AG10803 (cell line): ENCODE data around the gene COL16A1.

Experiments
- DNase-seq: peaks from one replicate; pipeline ENCODE4 v3.0.0; 2010; ENCODE audit warnings: low read depth
- H3K4me3 ChIP-seq: 2 replicates; pipeline ENCODE4 v1.5.1; 2011; ENCODE audit warnings: mild to moderate bottlenecking, low read length, control low read depth
- TF ChIP-seq, protein P1 (sequence below): conservative IDR thresholded peaks from 2 replicates; pipeline ENCODE4 v1.5.1; 2011; ENCODE audit warnings: mild to moderate bottlenecking, low read length, control low read depth, inconsistent platforms

The COL16A1 gene

DNA sequence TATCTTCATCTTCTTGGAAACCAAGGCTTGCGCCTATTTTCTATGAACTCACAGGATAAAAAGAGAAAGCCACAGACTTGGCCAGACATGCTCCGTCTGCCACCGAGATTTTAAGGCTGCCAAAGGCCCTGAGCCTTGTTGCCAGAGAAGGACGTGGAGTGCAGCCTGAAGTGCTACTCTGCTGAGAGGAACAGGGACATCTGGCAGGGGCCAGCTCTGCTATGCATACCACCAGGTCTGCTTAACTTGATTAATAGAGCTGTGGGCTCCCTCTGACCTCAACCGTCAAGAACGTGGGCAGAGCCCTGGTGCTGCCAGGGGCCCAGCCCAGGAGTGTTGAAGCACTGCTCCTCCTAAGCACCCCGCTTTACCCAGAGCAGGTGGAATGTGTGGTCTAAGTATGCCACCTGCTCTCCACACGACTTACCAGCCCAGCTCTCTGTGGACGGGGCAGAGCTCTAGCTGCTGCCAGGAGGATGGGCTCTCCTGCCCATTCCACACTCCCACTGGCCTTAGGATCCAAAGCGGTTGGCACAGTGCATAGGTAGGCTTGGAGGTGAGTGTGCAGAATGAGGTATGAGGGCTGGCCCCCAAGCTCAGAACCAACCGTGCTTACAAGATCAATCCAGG is 75.8 kb downstream of the COL16A1 start:
- no peak overlapping the region for H3K4me3 ChIP-seq
- TF ChIP-seq, protein P1, sequence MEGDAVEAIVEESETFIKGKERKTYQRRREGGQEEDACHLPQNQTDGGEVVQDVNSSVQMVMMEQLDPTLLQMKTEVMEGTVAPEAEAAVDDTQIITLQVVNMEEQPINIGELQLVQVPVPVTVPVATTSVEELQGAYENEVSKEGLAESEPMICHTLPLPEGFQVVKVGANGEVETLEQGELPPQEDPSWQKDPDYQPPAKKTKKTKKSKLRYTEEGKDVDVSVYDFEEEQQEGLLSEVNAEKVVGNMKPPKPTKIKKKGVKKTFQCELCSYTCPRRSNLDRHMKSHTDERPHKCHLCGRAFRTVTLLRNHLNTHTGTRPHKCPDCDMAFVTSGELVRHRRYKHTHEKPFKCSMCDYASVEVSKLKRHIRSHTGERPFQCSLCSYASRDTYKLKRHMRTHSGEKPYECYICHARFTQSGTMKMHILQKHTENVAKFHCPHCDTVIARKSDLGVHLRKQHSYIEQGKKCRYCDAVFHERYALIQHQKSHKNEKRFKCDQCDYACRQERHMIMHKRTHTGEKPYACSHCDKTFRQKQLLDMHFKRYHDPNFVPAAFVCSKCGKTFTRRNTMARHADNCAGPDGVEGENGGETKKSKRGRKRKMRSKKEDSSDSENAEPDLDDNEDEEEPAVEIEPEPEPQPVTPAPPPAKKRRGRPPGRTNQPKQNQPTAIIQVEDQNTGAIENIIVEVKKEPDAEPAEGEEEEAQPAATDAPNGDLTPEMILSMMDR, result no peak
- DNase-seq, result peak; percentile 71

DNA sequence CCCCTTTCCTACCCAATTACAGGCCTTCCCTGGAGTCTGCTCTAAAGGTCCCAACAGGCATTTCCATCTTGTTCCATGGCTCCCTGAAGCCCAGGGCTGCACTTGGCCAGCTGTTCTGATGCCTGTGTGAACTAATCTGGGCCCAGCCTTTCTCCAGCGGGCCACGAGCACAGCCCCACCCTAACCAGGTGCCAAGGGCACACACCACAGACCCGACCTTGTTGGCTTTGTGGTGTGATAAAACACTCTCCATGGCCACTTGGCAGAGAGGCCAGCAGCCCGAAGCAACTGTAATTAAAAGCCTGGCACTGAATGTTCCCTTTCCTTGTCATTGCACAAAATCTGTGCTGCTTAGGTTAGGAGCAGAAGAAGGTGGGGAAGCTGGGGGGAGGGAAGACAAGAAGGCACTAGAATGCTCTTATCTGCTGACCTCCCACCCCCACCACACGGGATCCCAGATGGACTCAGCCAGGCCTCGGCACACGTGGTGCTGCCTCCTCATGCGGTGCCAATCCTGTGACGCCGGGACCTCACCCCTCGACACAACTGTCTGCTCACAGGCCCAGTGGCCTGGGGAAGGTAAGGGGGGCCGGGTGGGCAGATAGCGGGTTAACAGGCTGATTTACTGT is 76.4 kb downstream of the COL16A1 start:
- TF ChIP-seq, protein P1, result no peak
- H3K4me3 ChIP-seq, result no peak overlapping the region
- DNase-seq, result no peak

DNA sequence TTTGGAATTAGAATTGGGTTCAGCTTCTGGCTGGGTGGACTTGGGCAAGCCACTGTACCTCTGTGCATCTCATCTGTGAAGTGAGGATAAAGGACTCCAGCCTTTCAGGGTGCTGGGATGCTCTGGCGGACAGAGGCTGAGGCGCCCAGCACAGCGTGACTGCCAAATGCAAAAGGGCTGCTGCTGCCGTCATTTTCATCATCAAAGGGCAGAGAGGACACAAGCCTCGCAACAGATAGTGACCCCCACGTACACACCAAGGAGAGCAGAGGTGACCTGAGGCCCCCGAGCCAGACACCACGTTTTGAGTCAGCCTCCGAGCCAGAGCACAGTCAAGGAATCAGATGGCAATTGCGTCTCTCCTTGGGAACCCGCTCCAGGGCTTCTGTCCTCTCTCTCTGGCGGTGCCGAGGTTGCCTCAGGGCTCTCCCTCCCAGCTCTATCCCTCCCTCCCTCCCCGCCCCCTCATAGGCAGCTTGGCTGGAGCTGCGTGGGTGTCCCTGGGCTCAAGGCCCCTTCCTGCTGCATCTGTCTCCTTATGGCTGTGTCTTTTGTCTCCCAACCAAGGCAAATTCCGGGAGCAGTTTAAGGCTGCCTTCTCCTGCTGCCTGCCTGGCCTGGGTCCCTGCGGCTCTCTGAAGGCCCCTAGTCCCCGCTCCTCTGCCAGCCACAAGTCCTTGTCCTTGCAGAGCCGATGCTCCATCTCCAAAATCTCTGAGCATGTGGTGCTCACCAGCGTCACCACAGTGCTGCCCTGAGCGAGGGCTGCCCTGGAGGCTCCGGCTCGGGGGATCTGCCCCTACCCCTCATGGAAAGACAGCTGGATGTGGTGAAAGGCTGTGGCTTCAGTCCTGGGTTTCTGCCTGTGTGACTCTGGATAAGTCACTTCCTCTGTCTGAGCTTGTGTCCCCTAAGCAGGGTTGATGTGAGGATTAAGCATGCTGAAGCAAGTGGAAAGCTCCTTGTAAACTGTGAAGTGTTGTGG is 77.3 kb downstream of the COL16A1 start:
- peak; percentile 49 for DNase-seq
- no peak overlapping the region for H3K4me3 ChIP-seq
- TF ChIP-seq, protein P1, result no peak

DNA sequence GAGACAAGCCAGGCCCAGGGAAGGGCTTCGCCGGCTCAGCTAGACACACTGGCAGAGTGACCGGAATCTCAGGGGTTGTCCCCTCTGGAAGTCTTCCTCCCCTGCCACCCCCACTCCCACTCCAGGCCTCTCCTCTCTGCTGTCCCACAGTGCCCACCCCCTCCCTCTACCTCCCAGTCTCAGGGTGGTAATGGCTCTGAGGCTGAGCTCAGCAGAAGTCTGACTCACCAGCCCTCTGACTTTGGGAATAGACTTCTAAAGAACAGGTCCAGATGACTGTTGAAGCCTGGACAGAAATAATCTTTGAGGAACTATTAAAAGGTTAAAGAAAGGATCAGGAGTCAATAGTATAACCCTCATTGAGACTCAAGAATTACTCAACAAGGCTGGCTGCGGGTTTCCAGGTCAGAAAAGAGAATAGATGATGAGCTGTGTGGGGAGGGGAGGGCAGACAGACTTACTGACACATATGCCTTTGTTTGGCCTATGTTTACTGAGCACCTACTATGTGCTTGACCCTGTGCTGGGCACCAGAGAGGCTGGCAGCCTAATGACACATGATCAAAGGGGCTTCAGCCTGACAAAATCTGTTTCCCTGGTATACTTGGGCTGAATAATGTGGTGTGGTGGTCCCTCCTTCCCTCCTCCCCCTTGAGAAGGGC is 78.1 kb downstream of the COL16A1 start:
- TF ChIP-seq, protein P1, result no peak
- H3K4me3 ChIP-seq, result no peak overlapping the region
- peak; percentile 54 for DNase-seq

DNA sequence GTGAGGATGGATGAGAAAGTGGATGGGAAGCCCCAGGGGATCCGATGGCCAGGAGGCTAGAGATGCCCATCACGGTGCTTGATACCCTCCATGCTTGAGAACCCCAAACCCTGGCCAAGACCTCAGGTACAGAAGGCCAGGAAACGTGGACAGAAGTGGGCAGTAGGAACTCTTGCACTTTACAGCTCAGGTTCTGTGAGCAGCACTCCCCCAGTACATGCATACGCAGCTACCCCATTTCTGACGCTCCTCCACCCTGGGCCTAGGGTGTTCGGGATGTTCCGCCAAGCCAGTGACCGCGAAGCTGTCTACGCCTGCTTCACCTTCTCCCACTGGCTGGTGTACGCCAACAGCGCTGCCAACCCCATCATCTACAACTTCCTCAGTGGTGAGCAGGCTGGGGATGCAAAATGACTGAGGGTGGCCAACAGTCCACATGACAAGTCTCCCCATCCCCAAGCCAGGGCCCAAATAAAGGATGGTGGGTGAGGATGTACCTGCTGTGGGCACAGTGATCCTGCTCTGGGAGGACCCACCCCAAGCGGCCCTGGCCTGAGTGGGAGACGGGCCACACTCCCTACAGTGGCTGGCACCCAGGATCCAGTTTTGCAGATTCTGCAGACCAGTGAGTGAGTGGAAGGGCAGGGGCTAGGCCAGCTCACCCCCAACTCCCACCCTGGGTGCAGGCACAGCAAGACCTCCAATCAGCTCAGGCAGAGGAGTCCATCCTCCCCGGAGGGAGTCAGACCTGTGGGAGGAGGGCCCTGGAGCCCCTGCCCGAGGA is 78.9 kb downstream of the COL16A1 start:
- DNase-seq, result no peak
- no peak overlapping the region for H3K4me3 ChIP-seq
- TF ChIP-seq, protein P1, result no peak

DNA sequence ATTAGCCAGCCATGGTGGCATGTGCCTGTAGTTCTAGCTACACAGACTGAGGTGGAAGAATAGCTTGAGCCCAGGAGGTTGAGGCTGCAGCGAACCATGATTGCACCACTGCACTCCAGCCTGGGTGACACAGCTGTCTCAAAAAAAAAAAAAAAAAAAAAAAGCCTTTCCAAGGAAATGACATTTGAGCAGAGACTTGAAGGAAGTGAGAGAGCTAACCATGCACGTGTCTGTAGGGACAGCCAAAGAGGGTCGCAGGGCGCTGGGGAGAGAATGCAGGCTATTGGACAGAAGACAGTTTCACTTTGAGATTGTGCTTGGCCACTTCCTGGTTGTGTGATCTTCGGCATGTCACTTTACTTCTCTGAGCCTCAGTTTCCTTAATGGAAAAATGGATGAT is 79.5 kb downstream of the COL16A1 start:
- TF ChIP-seq, protein P1, result no peak
- no peak overlapping the region for H3K4me3 ChIP-seq
- DNase-seq, result no peak
